Astrocyte (in vitro differentiated cells and primary cell): ENCODE results near the gene SARNP.

Experiments used
- CTCF ChIP-seq: IDR thresholded peaks from 2 replicates; pipeline ENCODE4 v1.5.1; 2011; ENCODE audit warnings: low read depth, mild to moderate bottlenecking, inconsistent platforms, low read length, moderate library complexity; ENCODE audit not compliant: insufficient read depth
- EZH2 ChIP-seq: IDR thresholded peaks from 2 replicates; pipeline ENCODE4 v1.6.1; 2012; ENCODE audit warnings: mild to moderate bottlenecking, low read length, inconsistent platforms; ENCODE audit not compliant: insufficient read depth

DNA sequence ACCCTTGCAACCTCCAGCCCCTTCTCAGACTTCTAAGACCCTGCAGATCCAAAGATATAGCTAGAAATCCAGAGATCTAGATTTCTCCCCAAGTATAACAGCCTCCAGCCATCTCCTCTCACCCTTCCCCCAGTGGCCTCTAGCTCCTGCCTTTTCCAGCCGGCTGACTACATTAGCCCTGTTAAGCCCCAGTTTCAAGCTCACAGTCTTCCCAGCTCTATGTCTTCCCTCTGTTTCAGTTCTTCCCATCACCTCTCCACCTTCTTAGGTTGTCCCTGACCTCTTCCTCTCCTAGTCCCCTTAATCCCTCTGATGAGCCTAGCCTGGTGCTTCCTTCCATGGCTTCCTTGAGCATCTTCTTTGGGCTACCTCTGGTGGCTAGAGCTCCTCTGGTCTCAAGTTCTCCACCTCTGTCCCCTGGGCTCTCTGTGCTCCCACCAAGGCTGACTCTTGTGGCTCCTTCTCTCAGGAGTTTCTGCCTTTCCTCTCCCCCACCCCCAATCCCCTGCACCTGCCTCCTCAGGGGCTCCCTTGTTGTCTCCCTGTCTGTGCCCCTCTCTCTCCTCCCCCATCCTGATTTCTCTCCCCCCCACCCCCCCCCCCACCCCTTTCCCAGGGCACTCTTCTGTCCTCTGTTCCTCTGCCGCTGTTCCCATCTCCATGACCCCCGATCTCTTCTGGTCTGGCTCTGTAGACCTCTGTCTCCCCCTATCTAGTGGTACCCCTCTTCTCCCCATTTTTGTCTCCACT, 75.4 kb downstream of the SARNP start:
- no peak for TF ChIP-seq CTCF
- TF ChIP-seq EZH2, result no peak
